K562 (cell line): ENCODE data around the gene PCDHB8. TPM values are rescaled to one million over a fixed set of nuclear protein-coding genes. Genes with fewer than 3 reads are reported as not detected.
"Not testable (repeated sequence)": the region's sequence is repeated elsewhere in the genome, so short reads cannot be mapped to it uniquely, and the experiment has no call there.

ENCODE experiments used
- ATAC-seq: fragments of 200-7000 bp; cut with Tn5 transposase; 3 replicates; pipeline ENCODE4 v1.9.1; 2020; ENCODE audit warnings: moderate library complexity
- BruUV-seq: library from RNA; stranded (reverse); fragments of 400-500 nt; replicated peaks from 2 replicates; lab custom pipeline; 2021; lab: Mats Ljungman, UMichigan
- CTCF ChIA-PET: fragments of 300-600 bp; formaldehyde crosslinking; extraction: SDS; loops from one replicate; lab custom pipeline; 2021; ENCODE audit warnings: low intra/inter-chr PET ratio; lab: Yijun Ruan, JAX
- POLR2A ChIA-PET: fragments of 300-600, 350-650 bp; sonication (Branson Sonifier 250); formaldehyde crosslinking; extraction: SDS; loops from one replicate; lab custom pipeline; 2021; ENCODE audit warnings: antibody characterized with exemption, inconsistent platforms; lab: Yijun Ruan, JAX
- DNase-seq, 4 experiments: peaks; one replicate each; pipeline versions ENCODE4 v3.0.0 to v3.0.0-alpha.2; 2011 to 2018; ENCODE audit warnings: low spot score in 3 of 4, mixed read lengths in 3 of 4; ENCODE audit errors: extremely low read depth in 1 of 4
- FAIRE-seq: peaks from 2 replicates; lab custom pipeline; 2011; peaks lifted over from hg19 to GRCh38; lab: Jason Lieb, UNC
- H2AFZ ChIP-seq: 2 replicates; pipeline ENCODE4 v1.6.0; 2011; ENCODE audit warnings: low read depth, low read length, control low read depth, inconsistent platforms
- H3K27ac ChIP-seq: fragments of 200-600 bp; 3 replicates; pipeline ENCODE4 v1.8.0; 2011; ENCODE audit warnings: low read depth, mild to moderate bottlenecking, control low read depth, inconsistent platforms, low read length, moderate library complexity, mixed read lengths; ENCODE audit errors: extremely low read depth
- H3K27me3 ChIP-seq, 2 experiments: fragments of 300-600 bp in 1 of 2; 2 replicates in 1 of 2; 3 replicates in 1 of 2; pipeline versions ENCODE4 v1.6.0 to v1.8.0; 2011; ENCODE audit warnings: inconsistent platforms in 2 of 2, low read length in 2 of 2, mild to moderate bottlenecking in 1 of 2, mixed read lengths in 1 of 2, moderate library complexity in 1 of 2; ENCODE audit not compliant: control insufficient read depth in 2 of 2, insufficient read depth in 2 of 2
- H3K36me3 ChIP-seq: fragments of 300-600 bp; 3 replicates; pipeline ENCODE4 v1.8.0; 2011; ENCODE audit warnings: mild to moderate bottlenecking, low read length, inconsistent platforms; ENCODE audit not compliant: control insufficient read depth, insufficient read depth
- H3K4me1 ChIP-seq, 2 experiments: fragments of 200-600 bp in 1 of 2; replicated peaks in 1 of 2; 2 replicates in 1 of 2; 3 replicates in 1 of 2; pipeline versions ENCODE4 v1.5.1 to v1.8.0; 2011; ENCODE audit warnings: inconsistent platforms in 2 of 2, low read length in 2 of 2, mild to moderate bottlenecking in 1 of 2, mixed read lengths in 1 of 2, moderate library complexity in 1 of 2; ENCODE audit not compliant: control insufficient read depth in 2 of 2, insufficient read depth in 2 of 2
- H3K4me2 ChIP-seq: 2 replicates; pipeline ENCODE4 v1.6.1; 2011; ENCODE audit warnings: low read length, control low read depth, inconsistent platforms, mixed read lengths; ENCODE audit not compliant: insufficient read depth
- H3K4me3 ChIP-seq: fragments of 200-600 bp; sonication (generic), shearing (Covaris generic); 2 replicates; pipeline ENCODE4 v1.5.1; 2016; ENCODE audit warnings: control low read depth, inconsistent platforms
- H3K79me2 ChIP-seq: fragments of 200-600 bp; 3 replicates; pipeline ENCODE4 v1.8.0; 2011; ENCODE audit warnings: low read length, inconsistent platforms; ENCODE audit not compliant: control insufficient read depth, insufficient read depth
- H3K9ac ChIP-seq, 2 experiments: 2 replicates each; pipeline versions ENCODE4 v1.6.0 to v1.6.1; 2011; ENCODE audit warnings: low read depth in 2 of 2, low read length in 2 of 2, control low read depth in 1 of 2, inconsistent platforms in 1 of 2, mild to moderate bottlenecking in 1 of 2, mixed read lengths in 1 of 2; ENCODE audit not compliant: insufficient read depth in 1 of 2
- H3K9me1 ChIP-seq: one replicate; pipeline ENCODE4 v1.6.0; 2011; ENCODE audit warnings: inconsistent platforms, mild to moderate bottlenecking, low read length, moderate library complexity; ENCODE audit not compliant: control insufficient read depth, insufficient read depth
- H3K9me3 ChIP-seq: replicated peaks from 2 replicates; pipeline ENCODE4 v1.5.1; 2011; ENCODE audit warnings: low read depth, low read length, inconsistent platforms; ENCODE audit not compliant: control insufficient read depth, insufficient read depth
- H4K20me1 ChIP-seq: replicated peaks from 2 replicates; pipeline ENCODE4 v1.6.1; 2011; ENCODE audit warnings: low read length, inconsistent platforms, mixed read lengths; ENCODE audit not compliant: control insufficient read depth, insufficient read depth
- WGBS: fragments of 100-300 bp; shearing (Covaris generic); methylation state at CpG from one replicate; pipeline ENCODE4 v1.1.6; 2016; ENCODE audit warnings: low coverage, mixed read lengths; ENCODE audit not compliant: insufficient coverage; ENCODE audit errors: missing lambda C conversion rate; 5-methylcytosine and 5-hydroxymethylcytosine counted together
- in situ Hi-C: fragments of 300-500 bp; cut with MboI; formaldehyde crosslinking; loops from 4 replicates; pipeline ENCODE4 v1.15.0; 2018; ENCODE audit warnings: inconsistent platforms, mixed read lengths
- intact Hi-C: fragments of 100-400 bp; cut with micrococcal nuclease; formaldehyde crosslinking; loops from 2 replicates; pipeline ENCODE4 v1.14.2; 2022
- polyA plus RNA-seq, 8 experiments: library from polyadenylated mRNA; depleted of rRNA in 4 of 8; stranded (reverse) in 5 of 8; unstranded in 3 of 8; fragments of >200 nt; fragmentation: Nextera tagmentation in 2 of 8; fragmentation: Illumina TruSeq in 1 of 8; extraction: Ambion mirVana in 2 of 8; extraction: Trizol in 1 of 8; gene quantifications; 2 replicates each; pipeline versions ENCODE4 v1.2.1 to v1.2.3, GENCODE V29; 2011 to 2014; ENCODE audit warnings: inconsistent platforms in 1 of 8, missing spikeins in 1 of 8
- total RNA-seq, 7 experiments: library from RNA; depleted of rRNA in 6 of 7; stranded (reverse); fragments of >200 nt in 6 of 7; fragmentation: Illumina TruSeq in 2 of 7; extraction: Trizol in 2 of 7; gene quantifications; 2 replicates each; pipeline versions ENCODE4 v1.2.1 to v1.2.3, GENCODE V29; 2011 to 2021; ENCODE audit warnings: low replicate concordance in 1 of 7
- TF ChIP-seq, protein P1 (sequence below): IDR thresholded peaks from 2 replicates; pipeline ENCODE4 v1.6.1; 2011; ENCODE audit warnings: borderline replicate concordance, low read depth, mild to moderate bottlenecking, moderate library complexity, low read length; ENCODE audit not compliant: insufficient read depth, poor library complexity, severe bottlenecking

The PCDHB8 gene
- total and polyA plus RNA-seq, 9 of the 15 experiments (the other 6 are each of a cell fraction or from before 2014, with no cell fraction given): not detected

DNA sequence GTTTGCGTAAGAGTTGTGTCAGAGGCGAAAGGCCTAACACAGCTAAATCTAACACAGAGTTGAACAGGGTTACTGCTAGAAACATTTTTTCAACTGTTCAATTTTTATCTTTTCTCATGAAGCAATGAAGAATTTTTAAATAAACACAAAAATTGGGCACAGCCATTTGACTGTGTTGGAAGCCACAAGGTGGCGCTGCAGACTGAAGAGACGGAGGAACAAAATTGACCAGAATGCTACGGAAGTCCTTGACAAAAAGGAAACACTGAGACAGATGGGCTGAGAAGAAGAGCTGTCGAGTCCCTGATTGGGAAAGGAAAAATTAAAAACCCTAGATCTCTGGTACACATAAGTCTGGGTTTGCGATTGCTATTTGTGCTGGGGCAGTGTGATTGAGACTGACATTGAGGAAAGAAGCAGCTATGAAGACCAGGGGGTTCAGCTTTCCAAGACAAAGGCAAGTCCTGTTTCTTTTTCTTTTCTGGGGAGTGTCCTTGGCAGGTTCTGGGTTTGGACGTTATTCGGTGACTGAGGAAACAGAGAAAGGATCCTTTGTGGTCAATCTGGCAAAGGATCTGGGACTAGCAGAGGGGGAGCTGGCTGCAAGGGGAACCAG is 9.4 kb downstream of the PCDHB8 start, which contains the start of gene PCDHB9 (continued):
- TF ChIP-seq, protein P1, sequence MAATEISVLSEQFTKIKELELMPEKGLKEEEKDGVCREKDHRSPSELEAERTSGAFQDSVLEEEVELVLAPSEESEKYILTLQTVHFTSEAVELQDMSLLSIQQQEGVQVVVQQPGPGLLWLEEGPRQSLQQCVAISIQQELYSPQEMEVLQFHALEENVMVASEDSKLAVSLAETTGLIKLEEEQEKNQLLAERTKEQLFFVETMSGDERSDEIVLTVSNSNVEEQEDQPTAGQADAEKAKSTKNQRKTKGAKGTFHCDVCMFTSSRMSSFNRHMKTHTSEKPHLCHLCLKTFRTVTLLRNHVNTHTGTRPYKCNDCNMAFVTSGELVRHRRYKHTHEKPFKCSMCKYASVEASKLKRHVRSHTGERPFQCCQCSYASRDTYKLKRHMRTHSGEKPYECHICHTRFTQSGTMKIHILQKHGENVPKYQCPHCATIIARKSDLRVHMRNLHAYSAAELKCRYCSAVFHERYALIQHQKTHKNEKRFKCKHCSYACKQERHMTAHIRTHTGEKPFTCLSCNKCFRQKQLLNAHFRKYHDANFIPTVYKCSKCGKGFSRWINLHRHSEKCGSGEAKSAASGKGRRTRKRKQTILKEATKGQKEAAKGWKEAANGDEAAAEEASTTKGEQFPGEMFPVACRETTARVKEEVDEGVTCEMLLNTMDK: peak; percentile 59

GRCh38 chr5:141188682-141189081 is 11.1 kb downstream of the PCDHB8 start:
- H3K4me3 ChIP-seq, H3K9ac ChIP-seq, H3K4me2 ChIP-seq, in situ Hi-C loops, POLR2A ChIA-PET, CTCF ChIA-PET, DNase-seq, H3K9me1 ChIP-seq, H3K36me3 ChIP-seq, H3K9me3 ChIP-seq, H2AFZ ChIP-seq, FAIRE-seq, H3K79me2 ChIP-seq, H3K27me3 ChIP-seq, H4K20me1 ChIP-seq, intact Hi-C loops, H3K4me1 ChIP-seq, BruUV-seq, H3K27ac ChIP-seq, ATAC-seq: not testable (repeated sequence)
- 7% methylated on average over 2 of the region's 37 CpGs for WGBS

DNA sequence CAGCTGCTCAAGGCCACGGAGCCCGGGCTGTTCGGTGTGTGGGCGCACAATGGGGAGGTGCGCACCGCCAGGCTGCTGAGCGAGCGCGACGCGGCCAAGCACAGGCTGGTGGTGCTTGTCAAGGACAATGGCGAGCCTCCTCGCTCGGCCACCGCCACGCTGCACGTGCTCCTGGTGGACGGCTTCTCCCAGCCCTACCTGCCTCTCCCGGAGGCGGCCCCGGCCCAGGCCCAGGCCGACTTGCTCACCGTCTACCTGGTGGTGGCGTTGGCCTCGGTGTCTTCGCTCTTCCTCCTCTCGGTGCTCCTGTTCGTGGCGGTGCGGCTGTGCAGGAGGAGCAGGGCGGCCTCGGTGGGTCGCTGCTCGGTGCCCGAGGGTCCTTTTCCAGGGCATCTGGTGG is 11.5 kb downstream of the PCDHB8 start:
- in situ Hi-C loops, H3K9ac ChIP-seq, BruUV-seq, H3K4me1 ChIP-seq, H3K36me3 ChIP-seq, ATAC-seq, H3K27me3 ChIP-seq, H3K9me3 ChIP-seq, H3K9me1 ChIP-seq, H2AFZ ChIP-seq, H4K20me1 ChIP-seq, H3K27ac ChIP-seq, POLR2A ChIA-PET, H3K4me2 ChIP-seq, FAIRE-seq, H3K4me3 ChIP-seq, DNase-seq, CTCF ChIA-PET, intact Hi-C loops, H3K79me2 ChIP-seq: not testable (repeated sequence)
- 5% methylated on average over 16 of the region's 35 CpGs for WGBS
